T-helper 22 cell (primary cell): ENCODE data around the gene CLDN7.
"Not testable (repeated sequence)": the region's sequence is repeated elsewhere in the genome, so short reads cannot be mapped to it uniquely, and the experiment has no call there.

Experiments used
- DNase-seq: peaks from one replicate; pipeline ENCODE4 v3.0.0-alpha.2; 2020; ENCODE audit warnings: low read depth

Gene CLDN7

GRCh38 chr17:7253082-7253481 lies 9.2 kb downstream of the CLDN7 start:
- DNase-seq = no peak

- DNase-seq = peak; percentile 77
These were observed 9.9 kb downstream of the CLDN7 start, which contains the start of gene ELP5 for GRCh38 chr17:7252176-7253043. Gene ELP5 (plus strand): TSS chr17:7252215. CDS start chr17:7252551, 336 bp downstream.

- peak; percentile 98 for DNase-seq
These were observed 10.6 kb downstream of the CLDN7 start, which contains the start of gene CTDNEP1 for GRCh38 chr17:7251661-7252175. Gene CTDNEP1 (minus strand): TSS chr17:7251734. CDS start chr17:7251296, 438 bp downstream.

GRCh38 chr17:7250695-7251627 lies 11.3 kb downstream of the CLDN7 start:
- DNase-seq = no peak

- DNase-seq = no peak
These were observed 12.4 kb downstream of the CLDN7 start for GRCh38 chr17:7249830-7250229.

- DNase-seq = no peak
These were observed 13.1 kb downstream of the CLDN7 start for GRCh38 chr17:7249214-7249613.

- no peak for DNase-seq
These were observed 13.5 kb downstream of the CLDN7 start for GRCh38 chr17:7248796-7249195.

- DNase-seq = no peak
These were observed 15.5 kb downstream of the CLDN7 start for GRCh38 chr17:7246779-7247178.

- not testable (repeated sequence) for DNase-seq
These were observed 18.4 kb downstream of the CLDN7 start for GRCh38 chr17:7243838-7244237.

- DNase-seq = no peak
These were observed 18.9 kb downstream of the CLDN7 start for GRCh38 chr17:7243453-7243729.

- peak; percentile 90 for DNase-seq
These were observed 19.4 kb downstream of the CLDN7 start for GRCh38 chr17:7242717-7243452.

GRCh38 chr17:7241783-7242716 lies 20.2 kb downstream of the CLDN7 start, which contains the start of gene GABARAP:
Gene GABARAP (minus strand): TSS chr17:7242449. CDS start chr17:7242330, 119 bp downstream.
- peak; percentile 84 for DNase-seq

GRCh38 chr17:7241090-7241733 lies 21.1 kb downstream of the CLDN7 start:
- DNase-seq = no peak

GRCh38 chr17:7240375-7240774 lies 21.9 kb downstream of the CLDN7 start:
- no peak for DNase-seq

GRCh38 chr17:7239091-7240027 lies 22.9 kb downstream of the CLDN7 start, which contains the start of gene PHF23:
Gene PHF23 (minus strand): TSS chr17:7239457. CDS start chr17:7239279, 178 bp downstream.
- peak; percentile 97 for DNase-seq

- DNase-seq = no peak
These were observed 23.7 kb downstream of the CLDN7 start for GRCh38 chr17:7238420-7239090.

- peak; percentile 61 for DNase-seq
These were observed 24.4 kb downstream of the CLDN7 start for GRCh38 chr17:7237761-7238419.
